Epithelial cell of esophagus (primary cell): Measurements from ENCODE around the gene VPS36.

Source experiments
- DNase-seq: peaks from one replicate; pipeline ENCODE4 v3.0.0; 2010; ENCODE audit warnings: low read depth
- H3K4me3 ChIP-seq: 2 replicates; pipeline ENCODE4 v1.5.1; 2011; ENCODE audit warnings: mild to moderate bottlenecking, low read length, control low read depth
- CTCF ChIP-seq: IDR thresholded peaks from 2 replicates; pipeline ENCODE4 v1.5.1; 2011; ENCODE audit warnings: low read depth, mild to moderate bottlenecking, low read length, control low read depth, inconsistent platforms; ENCODE audit not compliant: insufficient read depth; ENCODE audit errors: missing control alignments

Gene VPS36

GRCh38 chr13:52371736-52372247, 78.6 kb downstream of the VPS36 start:
- DNase-seq = peak; percentile 33
- no peak overlapping the region for H3K4me3 ChIP-seq
- no peak for TF ChIP-seq CTCF

- no peak for TF ChIP-seq CTCF
- DNase-seq = no peak
- no peak overlapping the region for H3K4me3 ChIP-seq
Observed at GRCh38 chr13:52366291-52366690, 84.1 kb downstream of the VPS36 start.
